HG03457 (cell line): ENCODE measurements around the gene TSHZ2.

Experiments used
- ATAC-seq: cut with Tn5 transposase; IDR thresholded peaks from one replicate; pipeline ENCODE4 v1.9.1; 2021; ENCODE audit warnings: moderate number of reproducible peaks; ENCODE audit not compliant: unreplicated experiment

The TSHZ2 gene

DNA sequence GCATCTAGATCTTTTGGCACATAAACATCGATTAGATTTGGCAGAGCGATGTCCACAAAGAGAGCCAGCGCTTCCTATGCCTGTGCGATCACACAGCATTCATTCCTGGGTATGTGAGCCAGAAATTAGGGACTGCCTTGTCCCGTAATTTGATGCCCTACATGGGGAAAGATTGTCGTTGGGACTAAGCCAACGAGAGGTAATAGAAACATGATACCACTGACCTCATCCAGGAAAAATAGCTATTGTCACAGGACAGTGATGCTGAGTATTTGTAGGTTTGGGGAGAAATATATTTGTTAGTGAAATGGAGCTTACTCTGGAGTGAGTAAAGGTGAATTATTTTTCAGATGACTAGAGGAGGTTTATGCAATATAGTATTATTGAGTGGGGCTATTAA is 154.0 kb downstream of the TSHZ2 start:
- ATAC-seq, result no peak

DNA sequence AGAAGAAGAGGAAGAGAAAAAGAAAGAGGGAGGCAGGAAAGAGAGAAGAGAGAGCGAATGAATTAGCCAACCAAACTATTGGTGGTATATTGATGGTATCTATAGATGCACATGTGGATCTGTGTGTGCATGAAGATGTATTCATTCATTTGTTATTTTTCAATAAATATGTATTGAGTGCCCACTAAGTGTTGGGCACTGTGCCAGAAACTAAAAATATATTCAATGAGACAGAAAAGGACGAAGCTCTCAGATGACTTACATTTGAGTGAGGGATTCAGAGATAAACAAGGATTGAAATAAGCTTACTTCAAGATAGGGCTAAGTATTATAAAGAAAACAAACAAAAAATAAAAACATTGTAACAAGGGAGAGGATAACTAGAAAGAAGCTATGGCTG is 154.9 kb downstream of the TSHZ2 start:
- no peak for ATAC-seq

DNA sequence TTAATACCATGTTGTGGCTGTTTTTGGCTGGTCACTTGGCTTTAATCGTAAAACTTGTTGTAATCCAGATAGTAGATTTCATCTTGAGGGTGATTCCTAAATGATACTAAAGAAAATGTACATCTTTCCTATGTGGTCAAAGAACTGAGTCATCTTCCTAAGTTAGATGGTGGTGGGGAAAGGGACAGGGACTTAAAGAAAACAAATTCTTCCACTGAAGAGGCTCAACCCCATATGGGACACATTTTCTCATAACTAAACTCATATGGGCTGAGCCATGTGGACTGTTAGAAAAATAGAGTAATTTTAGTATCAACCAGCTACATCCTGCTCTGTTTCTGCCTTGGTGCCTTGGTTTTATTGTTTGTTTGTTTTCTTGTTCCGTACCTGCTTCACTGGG is 155.8 kb downstream of the TSHZ2 start:
- ATAC-seq, result no peak

DNA sequence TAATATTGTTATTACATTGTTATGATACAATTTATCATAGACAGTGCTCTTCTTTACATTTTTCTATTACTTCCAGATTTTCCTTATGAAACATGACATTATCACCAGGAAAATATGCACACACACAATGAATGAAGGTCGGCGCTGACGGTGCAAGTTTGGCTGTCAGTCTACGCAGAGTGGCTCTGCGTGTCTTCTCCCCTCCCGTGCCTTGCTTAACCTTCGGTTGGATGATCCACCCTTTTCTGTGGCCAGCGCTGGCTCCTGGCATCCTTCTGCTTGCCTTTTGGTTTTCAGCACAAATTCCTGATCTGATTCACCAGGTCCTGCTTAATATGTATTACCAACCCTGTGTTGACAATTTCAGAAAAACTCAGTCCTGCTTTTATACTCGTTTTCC is 157.4 kb downstream of the TSHZ2 start:
- ATAC-seq, result no peak

DNA sequence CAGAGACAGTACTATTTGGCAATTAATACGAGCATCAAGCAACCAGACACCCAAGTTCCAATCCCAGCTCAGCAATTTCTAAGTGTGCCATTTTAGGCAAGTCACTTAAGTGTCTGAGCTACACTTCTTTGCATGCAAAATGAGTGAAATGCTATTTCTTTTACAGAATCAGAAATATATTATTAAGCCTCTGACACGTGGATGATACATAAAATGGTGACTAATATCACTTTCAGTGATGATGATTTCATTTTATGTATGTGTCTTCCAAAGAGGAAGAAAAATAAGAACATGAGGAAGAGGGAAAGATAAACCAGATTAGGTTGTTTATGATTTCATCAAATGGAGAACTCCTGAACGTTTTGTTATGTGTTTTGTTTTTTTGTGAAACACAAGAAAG is 158.6 kb downstream of the TSHZ2 start:
- ATAC-seq, result no peak

DNA sequence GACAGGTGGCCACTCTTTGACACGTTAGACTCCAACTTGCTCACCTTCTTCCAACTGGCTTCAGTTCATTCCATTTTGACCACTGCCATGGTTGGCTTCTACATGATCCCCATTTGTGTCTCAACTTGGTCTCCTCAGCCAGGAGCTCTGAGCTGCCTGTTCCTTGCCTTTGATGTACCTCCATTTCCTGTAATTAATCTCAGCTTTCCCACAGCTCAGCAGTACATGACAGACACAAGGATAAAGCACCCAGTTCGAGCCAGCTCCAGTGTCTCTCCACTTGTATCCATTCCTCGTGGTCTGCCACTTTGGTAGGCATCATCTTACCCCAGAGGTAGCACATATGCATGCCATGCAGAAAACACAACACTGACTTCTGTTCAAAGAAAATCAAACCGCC is 161.0 kb downstream of the TSHZ2 start:
- ATAC-seq, result no peak

DNA sequence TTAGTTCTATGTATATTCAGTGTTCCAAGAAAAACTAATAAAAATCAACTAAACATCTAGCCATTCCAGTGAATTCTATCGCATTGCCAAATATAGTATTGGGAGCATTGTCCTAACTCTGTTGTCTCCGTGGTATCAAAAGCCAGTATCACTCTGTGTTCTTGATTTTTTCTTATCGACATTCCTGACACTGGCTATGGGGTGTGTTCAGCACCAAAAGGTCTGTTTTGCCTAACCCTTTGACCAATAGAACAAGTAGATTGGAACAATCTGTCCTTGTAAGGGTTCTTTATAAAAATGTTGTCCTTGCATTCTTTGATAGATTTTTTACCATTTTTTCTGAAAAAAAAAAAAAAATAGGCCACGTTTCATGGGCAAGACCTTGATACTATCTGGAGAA is 161.5 kb downstream of the TSHZ2 start:
- ATAC-seq, result no peak

DNA sequence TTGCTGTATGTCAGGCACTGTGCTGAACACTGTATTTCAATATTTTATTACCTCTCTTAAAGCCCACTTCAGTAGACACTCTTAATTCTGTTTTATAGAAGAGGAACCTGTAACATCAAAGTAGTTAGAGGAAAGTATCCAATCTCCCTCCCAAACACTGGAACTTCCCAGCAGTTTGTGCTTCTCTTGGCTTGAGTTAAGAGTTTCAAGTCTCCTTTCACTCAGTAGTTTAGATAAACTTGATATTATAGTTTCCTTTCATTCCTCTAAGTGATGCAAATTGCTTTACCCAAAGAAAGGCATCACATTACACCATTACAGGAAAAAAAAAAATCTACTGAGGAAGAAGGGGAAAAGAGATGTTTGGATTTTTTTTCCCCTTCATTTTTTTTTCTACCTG is 164.3 kb downstream of the TSHZ2 start:
- no peak for ATAC-seq

DNA sequence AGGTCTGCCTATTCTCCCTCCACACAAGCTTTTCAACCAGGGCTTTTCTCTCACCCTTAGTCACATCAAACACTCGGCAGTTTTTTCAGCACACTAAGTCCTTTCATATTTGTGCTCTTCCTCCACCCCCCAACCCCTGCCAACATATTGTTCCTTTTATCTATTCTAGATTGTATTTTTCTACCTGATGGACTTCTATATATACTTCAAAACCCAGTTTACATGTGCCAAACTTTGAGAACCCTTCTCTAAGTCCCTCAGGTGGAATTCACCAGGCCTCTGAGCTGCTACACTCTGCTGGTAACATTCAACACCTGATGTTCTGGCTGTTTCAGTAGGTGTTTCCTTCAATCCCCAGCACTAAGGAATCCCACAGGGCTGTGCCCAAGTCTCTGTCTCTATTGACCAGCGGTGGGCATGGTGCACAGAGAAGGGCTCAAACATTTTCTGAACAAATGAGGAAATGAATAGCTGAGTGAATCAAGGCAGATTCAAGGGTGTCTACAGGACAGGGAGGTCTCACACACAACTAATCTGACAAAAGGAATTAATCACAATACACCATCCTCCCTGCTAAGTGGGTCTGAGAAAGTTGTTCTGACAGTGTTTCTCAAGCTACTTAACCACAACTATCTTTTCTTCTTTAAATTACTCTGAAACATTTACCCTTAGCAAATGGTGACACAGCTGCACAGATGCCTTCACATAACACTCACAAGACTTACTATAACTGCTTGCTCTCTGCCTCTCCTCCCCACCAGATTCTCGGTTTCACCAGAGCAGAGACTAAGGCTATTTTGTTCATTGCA is 166.5 kb downstream of the TSHZ2 start:
- ATAC-seq, result no peak

DNA sequence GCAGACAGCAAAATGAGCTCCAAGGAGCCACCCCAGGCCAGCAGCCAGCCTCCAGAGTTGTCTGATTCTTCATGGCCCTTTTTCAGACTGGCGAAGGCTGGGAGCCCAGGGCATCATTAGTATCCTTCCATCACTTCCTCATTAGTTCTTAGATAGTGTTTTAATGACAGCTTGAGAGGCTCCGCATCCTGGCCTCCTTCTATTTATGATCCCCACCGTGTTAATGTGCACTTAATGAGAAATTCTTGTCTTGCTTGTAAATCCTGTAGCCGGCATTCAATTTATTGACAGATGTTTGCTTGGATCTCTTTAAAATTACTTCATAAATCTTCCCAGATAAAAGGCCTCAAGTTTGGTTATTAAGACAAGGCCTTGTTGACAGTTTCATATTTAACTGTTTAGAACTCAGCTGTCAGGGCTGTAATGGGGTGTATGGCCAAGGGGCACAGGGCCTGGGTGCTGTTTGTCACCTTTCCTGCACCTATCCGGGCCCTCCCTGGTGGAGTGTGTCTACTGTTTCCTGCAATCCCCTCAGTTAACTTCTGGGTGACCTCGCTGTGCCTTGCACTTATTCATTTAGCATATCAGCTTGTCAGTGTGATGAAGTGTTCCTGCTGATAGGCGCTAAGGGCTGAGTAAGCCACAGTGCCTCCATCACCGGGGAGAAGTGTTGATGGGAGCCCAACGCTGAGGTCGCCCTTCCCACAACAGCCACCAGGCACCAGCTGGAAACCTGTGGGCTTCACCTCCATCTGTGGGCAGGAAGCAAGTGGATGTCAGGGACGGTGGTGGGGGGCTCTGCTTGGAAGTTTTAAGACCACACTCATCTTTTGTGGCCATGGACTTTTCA is 169.3 kb downstream of the TSHZ2 start:
- ATAC-seq, result no peak

DNA sequence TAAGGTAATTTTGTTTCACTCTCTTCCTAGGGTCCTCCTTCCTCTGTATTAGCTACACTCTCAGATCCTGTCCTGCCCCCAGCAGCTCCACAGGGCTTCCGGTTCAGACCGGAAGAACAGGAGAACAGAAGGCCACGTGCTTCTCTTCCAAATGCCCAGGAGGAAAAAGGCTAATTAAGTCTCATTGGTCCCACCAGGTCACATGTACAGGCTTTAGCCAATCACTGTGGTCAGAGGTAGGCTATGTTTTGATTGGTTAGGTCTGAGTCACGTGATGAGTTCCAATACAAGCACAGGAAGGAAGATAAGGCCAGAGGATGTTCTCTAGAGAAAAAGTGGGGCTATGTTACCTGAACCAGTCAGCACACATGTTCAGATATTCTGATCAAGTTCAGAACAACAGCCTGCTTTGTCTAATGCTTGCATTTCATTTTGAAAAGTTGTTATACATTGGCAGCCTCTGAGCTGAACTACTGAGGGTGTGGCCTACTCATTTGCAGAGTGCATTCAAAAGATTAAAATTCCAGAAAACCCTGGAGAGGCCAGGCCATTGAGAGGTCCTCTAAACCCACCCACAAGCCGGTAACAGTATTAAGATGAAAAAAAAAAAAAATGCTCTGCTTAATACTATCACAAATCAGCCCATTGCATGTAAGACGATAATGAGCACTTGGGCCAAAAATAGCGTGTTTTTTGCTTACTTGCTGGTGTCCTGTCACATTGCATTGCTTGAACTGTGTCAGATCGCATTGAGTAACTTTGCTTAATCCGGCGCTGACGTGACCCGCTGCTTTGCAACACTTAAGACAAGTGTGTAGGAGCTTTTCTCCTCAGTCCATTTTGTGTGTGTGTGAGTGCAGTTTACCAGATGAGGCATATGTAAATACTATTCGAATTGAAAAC is 170.3 kb downstream of the TSHZ2 start:
- no peak for ATAC-seq

DNA sequence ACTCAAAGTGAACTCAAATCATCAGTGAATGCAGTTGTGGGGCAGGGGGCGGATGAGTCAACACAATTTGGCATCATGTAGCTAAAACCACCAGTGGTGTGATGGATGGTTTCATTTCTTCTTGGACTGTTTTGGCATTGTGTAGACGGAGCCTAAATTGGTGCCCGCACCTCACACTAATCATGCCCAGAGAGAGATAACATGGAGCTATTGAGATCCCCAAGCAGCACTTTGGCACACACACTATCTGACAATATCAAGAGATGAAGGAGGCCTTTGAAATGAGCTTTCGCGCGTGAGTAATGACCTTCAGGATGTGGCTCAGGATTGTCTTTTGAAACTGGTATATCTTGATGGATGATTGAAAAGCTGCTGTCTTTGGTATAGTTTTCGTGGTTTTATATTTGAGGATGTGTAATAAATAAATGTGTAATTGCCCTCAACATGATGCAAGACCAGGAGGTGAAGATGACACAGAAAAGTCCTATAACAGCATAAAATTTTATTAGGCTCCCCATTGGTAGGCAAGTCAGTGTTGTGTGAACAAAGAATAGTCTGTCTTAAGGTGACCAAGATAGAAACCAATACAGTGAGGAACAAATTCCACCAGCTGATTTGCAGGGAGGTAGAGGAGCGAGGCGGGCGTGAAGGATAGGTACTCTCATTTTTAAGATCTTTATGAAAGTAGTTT is 174.2 kb downstream of the TSHZ2 start:
- ATAC-seq, result no peak

DNA sequence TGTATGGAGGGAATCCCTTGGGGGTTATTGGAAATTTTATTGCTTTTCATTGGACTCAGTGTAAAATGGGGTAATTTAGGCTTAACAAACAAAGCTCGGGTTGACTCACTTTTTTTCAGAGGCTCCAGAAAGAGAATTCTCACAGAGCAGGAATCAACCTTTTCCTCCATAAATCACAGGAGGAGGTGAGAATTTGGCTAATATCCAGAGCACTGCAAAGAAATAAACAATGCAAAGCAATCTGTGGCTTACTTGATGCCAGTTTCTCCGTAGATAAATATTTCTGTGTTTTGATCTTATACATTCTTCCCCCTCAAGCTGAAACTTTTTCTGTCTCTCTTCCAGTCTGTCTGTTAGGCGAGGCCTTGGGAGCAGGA is 176.6 kb downstream of the TSHZ2 start:
- ATAC-seq, result no peak

DNA sequence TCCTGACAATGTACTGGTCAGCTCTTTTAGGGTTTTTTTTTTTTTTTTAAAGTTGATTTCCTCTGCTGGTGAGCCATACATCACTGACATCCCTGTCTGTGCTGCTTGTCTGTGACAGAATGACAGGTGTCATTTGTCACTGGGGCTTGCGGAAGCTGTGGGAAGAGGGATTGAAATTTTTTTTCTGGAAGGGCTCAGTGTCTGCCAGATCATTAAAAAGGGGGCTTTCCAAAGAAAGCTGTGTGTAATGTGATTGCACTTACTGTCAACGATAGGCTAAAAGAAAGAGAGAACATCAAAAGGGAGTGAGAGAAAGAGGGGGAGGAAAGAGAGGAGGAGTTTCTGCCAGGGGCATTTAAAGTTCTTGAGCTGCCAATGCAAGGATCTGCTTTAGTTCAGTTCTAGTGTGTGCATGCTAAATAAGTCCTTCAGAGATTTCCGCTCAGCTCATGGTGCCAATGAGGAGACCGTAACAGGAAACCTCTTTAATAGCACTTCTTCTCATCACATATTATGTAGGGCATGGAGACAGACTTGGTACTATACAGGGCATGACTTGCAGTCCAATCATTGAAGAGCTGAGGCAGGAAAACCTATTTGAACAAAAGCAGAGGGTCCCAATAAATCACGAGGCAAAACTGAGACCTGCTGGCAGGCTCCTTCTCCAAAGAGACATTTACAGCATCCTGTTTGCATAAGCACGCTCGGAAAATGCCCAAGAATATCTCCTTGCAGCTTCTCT is 177.2 kb downstream of the TSHZ2 start:
- no peak for ATAC-seq

DNA sequence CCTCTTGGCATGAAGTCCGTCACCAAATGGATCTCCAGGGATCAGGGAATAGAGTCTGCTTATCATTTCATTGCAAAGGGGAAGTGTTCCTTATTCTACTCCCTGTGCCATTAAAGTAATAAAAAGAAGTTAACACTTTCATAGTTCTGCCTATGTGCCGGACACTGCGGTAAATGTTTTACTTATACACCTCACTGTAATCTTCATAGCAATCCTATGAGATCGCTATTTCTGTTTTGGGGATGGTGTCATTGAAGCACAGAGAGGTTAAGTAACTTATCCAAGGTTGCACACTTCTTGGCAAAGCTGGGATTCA is 177.7 kb downstream of the TSHZ2 start:
- ATAC-seq, result no peak

DNA sequence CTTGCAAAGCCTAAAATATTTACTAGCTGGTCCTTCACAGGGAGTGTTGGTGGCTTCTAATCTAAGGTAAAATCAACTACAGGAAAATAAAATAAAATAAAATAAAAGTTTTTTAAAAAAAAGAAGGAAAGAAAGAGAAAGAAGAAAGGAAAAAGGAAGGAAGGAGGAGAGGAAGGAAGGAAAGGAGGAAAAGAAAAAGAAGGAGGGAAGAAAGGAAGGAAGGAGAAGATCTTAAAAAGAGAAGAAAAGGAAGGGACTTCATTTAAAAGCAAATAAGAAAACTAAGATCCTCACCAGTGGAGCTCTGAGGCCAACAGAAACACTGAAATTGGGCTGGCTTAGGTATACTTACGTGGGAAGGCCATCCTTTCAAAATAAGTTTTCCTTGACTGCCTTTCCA is 178.4 kb downstream of the TSHZ2 start:
- no peak for ATAC-seq

DNA sequence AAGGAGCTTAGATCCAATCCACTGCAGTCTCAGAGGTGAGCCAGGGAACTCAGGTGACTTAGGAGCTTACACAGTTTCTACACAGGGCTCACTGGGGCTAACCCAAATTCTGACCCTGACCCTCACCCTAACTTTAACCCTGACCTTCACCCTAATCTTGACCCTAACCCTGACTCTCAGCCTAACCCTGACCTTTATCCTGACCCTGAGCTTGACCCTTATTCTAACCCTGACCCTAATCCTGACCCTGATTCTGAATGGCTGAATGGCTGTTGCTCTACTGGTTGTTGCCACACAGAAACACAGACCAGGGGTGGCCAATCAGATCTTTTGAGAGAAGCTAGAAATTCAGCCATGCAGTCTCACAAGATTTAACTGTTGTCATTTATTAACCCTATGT is 180.1 kb downstream of the TSHZ2 start:
- no peak for ATAC-seq

DNA sequence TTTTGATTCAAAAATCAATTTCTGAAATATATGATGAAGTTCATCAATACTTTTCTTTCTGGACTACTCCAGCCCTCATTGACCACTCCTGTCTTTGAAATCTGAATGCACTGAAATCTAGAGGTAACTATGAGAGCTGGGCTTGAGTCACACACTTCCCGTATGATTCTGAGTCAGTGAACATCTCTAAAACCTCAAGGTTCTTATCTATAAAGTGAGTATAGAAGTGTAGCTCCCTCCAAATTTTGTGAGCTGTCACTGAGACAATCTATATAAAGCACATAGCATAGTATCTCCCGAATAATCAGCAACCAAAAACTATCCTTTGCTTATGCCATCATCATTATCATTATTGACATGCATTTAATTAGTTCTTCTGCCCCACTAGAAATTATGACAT is 182.4 kb downstream of the TSHZ2 start:
- no peak for ATAC-seq

DNA sequence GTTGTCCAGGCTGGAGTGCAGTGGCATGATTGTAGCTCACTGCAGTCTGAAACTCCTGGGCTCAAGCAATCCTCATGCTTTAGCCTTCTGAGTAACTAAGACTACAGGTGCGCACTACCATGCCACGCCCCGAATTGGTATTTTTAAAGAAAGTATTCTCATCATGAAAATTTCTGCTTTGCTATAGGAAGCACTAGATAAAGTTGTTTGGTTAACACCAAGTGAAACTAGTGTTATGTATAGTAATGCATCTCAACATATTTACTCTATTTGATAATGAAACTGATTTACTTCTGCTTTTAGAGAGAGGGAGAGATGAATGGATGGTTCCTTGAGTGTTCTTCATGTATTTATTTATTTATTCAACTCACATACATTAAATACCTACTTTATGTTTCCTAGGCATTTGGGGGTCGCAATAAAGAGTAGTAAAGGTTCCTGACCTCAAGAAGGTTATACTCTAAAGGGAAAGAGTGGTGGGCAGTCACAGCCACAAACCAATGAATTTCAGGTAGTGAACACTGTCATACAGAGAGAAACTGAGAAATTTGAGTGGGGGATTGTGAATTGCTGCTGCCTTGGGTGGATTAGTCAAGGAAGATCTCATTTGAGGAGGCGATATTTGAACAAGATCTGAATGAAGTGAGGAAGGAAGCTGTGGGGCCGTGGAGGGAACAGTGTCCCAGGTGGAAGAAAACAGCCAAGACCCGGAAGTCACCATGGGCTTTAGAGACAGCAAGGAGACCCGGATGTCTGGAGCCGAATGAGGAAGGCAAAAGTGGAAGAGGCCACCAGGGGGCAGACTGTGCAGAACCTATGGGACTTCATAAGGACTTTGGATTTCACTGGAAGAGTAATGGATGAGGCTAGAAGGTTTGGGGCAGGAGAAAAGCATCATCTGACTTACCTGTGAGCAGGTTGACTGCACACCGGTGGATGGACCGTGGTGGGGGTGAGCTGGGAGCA is 185.6 kb downstream of the TSHZ2 start:
- no peak for ATAC-seq
